GM12878 (cell line): ENCODE results near the gene ALG12. TPM values are rescaled to one million over a fixed set of nuclear protein-coding genes. Genes with fewer than 3 reads are reported as not detected.

Source experiments
- ATAC-seq: fragments of 200-7000 bp; cut with Tn5 transposase; 3 replicates; pipeline ENCODE4 v1.9.1; 2020; ENCODE audit warnings: mild to moderate bottlenecking, moderate library complexity
- BruUV-seq: library from RNA; stranded (reverse); fragments of 400-500 nt; replicated peaks from 2 replicates; lab custom pipeline; 2021; lab: Mats Ljungman, UMichigan
- CTCF ChIA-PET: fragments of 300-600 bp; sonication (Branson Sonifier 250); formaldehyde crosslinking; extraction: SDS; loops from one replicate; lab custom pipeline; 2021; ENCODE audit warnings: inconsistent platforms; lab: Yijun Ruan, JAX
- POLR2A ChIA-PET: fragments of 350-600 bp; formaldehyde crosslinking; extraction: SDS; loops from one replicate; lab custom pipeline; 2021; ENCODE audit warnings: inconsistent platforms; lab: Charles Lee
- RAD21 ChIA-PET: fragments of 300-600 bp; sonication (Branson Sonifier 250); formaldehyde crosslinking; loops from one replicate; lab custom pipeline; 2023; ENCODE audit warnings: antibody characterized with exemption; ENCODE audit not compliant: unreplicated experiment; lab: Charles Lee
- SMC1A ChIA-PET: fragments of 300-600 bp; sonication (Branson Sonifier 250); formaldehyde crosslinking; loops from one replicate; lab custom pipeline; 2023; ENCODE audit not compliant: unreplicated experiment, uncharacterized antibody; lab: Charles Lee
- DNase-seq: peaks from one replicate; pipeline ENCODE4 v3.0.0-alpha.2; 2011; ENCODE audit warnings: low read depth, low spot score
- FAIRE-seq: peaks from 3 replicates; lab custom pipeline; 2011; peaks lifted over from hg19 to GRCh38; lab: Jason Lieb, UNC
- H2AFZ ChIP-seq: 2 replicates; pipeline ENCODE4 v1.6.0; 2011; ENCODE audit warnings: low read depth, low read length, control low read depth; ENCODE audit not compliant: control insufficient read depth
- H3K27ac ChIP-seq: 2 replicates; pipeline ENCODE4 v1.5.1; 2011; ENCODE audit warnings: control low read depth; ENCODE audit not compliant: control insufficient read depth, insufficient read depth
- H3K27me3 ChIP-seq, 2 experiments: replicated peaks in 1 of 2; 2 replicates each; pipeline versions ENCODE4 v1.6.0 to v1.6.1; 2011; ENCODE audit warnings: low read length in 1 of 2; ENCODE audit not compliant: control insufficient read depth in 2 of 2, insufficient read depth in 2 of 2
- H3K36me3 ChIP-seq, 2 experiments: 2 replicates each; pipeline ENCODE4 v1.5.1; 2011; ENCODE audit warnings: low read length in 1 of 2; ENCODE audit not compliant: control insufficient read depth in 2 of 2, insufficient read depth in 2 of 2
- H3K4me1 ChIP-seq: 2 replicates; pipeline ENCODE4 v1.6.1; 2011; ENCODE audit warnings: mild to moderate bottlenecking, low read length, moderate library complexity, mixed read lengths; ENCODE audit not compliant: control insufficient read depth, insufficient read depth
- H3K4me2 ChIP-seq: 2 replicates; pipeline ENCODE4 v1.6.0; 2011; ENCODE audit warnings: control low read depth; ENCODE audit not compliant: control insufficient read depth, insufficient read depth
- H3K4me3 ChIP-seq: fragments of 200-600 bp; sonication (generic); 2 replicates; pipeline ENCODE4 v1.5.1; 2016
- H3K79me2 ChIP-seq: 2 replicates; pipeline ENCODE4 v1.6.0; 2011; ENCODE audit warnings: low read length; ENCODE audit not compliant: control insufficient read depth, insufficient read depth
- H3K9ac ChIP-seq: 2 replicates; pipeline ENCODE4 v1.8.0; 2011; ENCODE audit warnings: low read length, control low read depth, mixed read lengths; ENCODE audit not compliant: control insufficient read depth, insufficient read depth
- H3K9me3 ChIP-seq: replicated peaks from 3 replicates; pipeline ENCODE4 v1.5.1; 2011; ENCODE audit warnings: mild to moderate bottlenecking, low read length; ENCODE audit not compliant: control insufficient read depth, insufficient read depth
- H4K20me1 ChIP-seq: 2 replicates; pipeline ENCODE4 v1.6.0; 2011; ENCODE audit not compliant: control insufficient read depth, insufficient read depth
- CREB1 ChIP-seq: IDR thresholded peaks from 2 replicates; pipeline ENCODE4 v1.6.1; 2012; ENCODE audit warnings: low read depth, mild to moderate bottlenecking, inconsistent platforms
- EZH2 ChIP-seq: IDR thresholded peaks from 2 replicates; pipeline ENCODE4 v1.6.1; 2012; ENCODE audit warnings: low read depth, mild to moderate bottlenecking, control low read depth, inconsistent platforms, low read length, borderline replicate concordance; ENCODE audit not compliant: control insufficient read depth
- HDAC2 ChIP-seq: fragments of 200-600 bp; sonication (generic); IDR thresholded peaks from 2 replicates; pipeline ENCODE4 v1.6.1; 2017
- JUNB ChIP-seq: IDR thresholded peaks from 2 replicates; pipeline ENCODE4 v1.6.1; 2016; ENCODE audit warnings: antibody characterized with exemption, mild to moderate bottlenecking
- POLR2AphosphoS2 ChIP-seq: IDR thresholded peaks from 2 replicates; pipeline ENCODE4 v1.6.1; 2011; ENCODE audit warnings: low read depth, mild to moderate bottlenecking, low read length, improper control_type of control experiment, moderate library complexity
- SMARCA5 ChIP-seq: fragments of 450-650 bp; IDR thresholded peaks from 2 replicates; pipeline ENCODE4 v1.6.1; 2017; ENCODE audit warnings: mild to moderate bottlenecking
- SPI1 ChIP-seq: IDR thresholded peaks from 2 replicates; pipeline ENCODE4 v1.6.1; 2011; ENCODE audit warnings: low read depth, mild to moderate bottlenecking, low read length, moderate library complexity, borderline replicate concordance; ENCODE audit not compliant: insufficient read depth
- ZBED1 ChIP-seq: IDR thresholded peaks from 2 replicates; pipeline ENCODE4 v1.6.1; 2016; ENCODE audit warnings: borderline replicate concordance
- WGBS: methylation state at CpG from one replicate; pipeline ENCODE4 v1.1.6; 2016; ENCODE audit warnings: low lambda C conversion rate; ENCODE audit not compliant: insufficient replicate concordance, insufficient coverage; ENCODE audit errors: missing lambda C conversion rate; 5-methylcytosine and 5-hydroxymethylcytosine counted together
- in situ Hi-C: fragments of 300-500 bp; cut with MboI; formaldehyde crosslinking; loops from 9 replicates; pipeline ENCODE4 v1.14.3; 2018; ENCODE audit warnings: mixed read lengths
- intact Hi-C: fragments of 100-400 bp; cut with micrococcal nuclease; formaldehyde crosslinking; loops from one replicate; pipeline ENCODE4 v1.14.2; 2022; ENCODE audit not compliant: unreplicated experiment
- polyA plus RNA-seq, 11 experiments: library from polyadenylated mRNA; depleted of rRNA in 4 of 11; unstranded in 6 of 11; stranded (reverse) in 5 of 11; fragments of >200 nt; fragmentation: Nextera tagmentation in 4 of 11; fragmentation: Illumina TruSeq in 1 of 11; extraction: Ambion mirVana in 4 of 11; extraction: Trizol in 1 of 11; gene quantifications; 1 replicate in 1 of 11; 2 replicates in 10 of 11; pipeline versions ENCODE4 v1.2.1 to v1.2.3, GENCODE V29; 2011 to 2016; ENCODE audit warnings: inconsistent platforms in 2 of 11, missing spikeins in 2 of 11, low read depth in 1 of 11
- total RNA-seq, 4 experiments: library from RNA; depleted of rRNA in 3 of 4; stranded (reverse); fragments of >200 nt in 3 of 4; fragmentation: Illumina TruSeq in 1 of 4; extraction: Trizol in 1 of 4; gene quantifications; 2 replicates each; pipeline versions ENCODE4 v1.2.1 to v1.2.3, GENCODE V29; 2013 to 2021
- TF ChIP-seq, protein P1 (sequence below): IDR thresholded peaks from 2 replicates; pipeline ENCODE4 v1.6.1; 2011; ENCODE audit warnings: low read depth, low read length, improper control_type of control experiment, borderline replicate concordance
- TF ChIP-seq, protein P2 (sequence below): fragments of 450-650 bp; IDR thresholded peaks from 2 replicates; pipeline ENCODE4 v1.6.1; 2017; ENCODE audit warnings: low read depth, mild to moderate bottlenecking, moderate library complexity
- TF ChIP-seq, protein P3 (sequence below): fragments of 150-350 bp; IDR thresholded peaks from 2 replicates; pipeline ENCODE4 v1.6.1; 2016; ENCODE audit warnings: low read depth, low read length
- TF ChIP-seq, protein P4 (sequence below): fragments of 450-650 bp; IDR thresholded peaks from 2 replicates; pipeline ENCODE4 v1.6.1; 2017; ENCODE audit warnings: mild to moderate bottlenecking

The ALG12 gene
- total and polyA plus RNA-seq, 10 of the 15 experiments (the other 5 are each of a cell fraction or from before 2014, with no cell fraction given) = 0.22 to 23.4 (median 6.6) TPM

DNA sequence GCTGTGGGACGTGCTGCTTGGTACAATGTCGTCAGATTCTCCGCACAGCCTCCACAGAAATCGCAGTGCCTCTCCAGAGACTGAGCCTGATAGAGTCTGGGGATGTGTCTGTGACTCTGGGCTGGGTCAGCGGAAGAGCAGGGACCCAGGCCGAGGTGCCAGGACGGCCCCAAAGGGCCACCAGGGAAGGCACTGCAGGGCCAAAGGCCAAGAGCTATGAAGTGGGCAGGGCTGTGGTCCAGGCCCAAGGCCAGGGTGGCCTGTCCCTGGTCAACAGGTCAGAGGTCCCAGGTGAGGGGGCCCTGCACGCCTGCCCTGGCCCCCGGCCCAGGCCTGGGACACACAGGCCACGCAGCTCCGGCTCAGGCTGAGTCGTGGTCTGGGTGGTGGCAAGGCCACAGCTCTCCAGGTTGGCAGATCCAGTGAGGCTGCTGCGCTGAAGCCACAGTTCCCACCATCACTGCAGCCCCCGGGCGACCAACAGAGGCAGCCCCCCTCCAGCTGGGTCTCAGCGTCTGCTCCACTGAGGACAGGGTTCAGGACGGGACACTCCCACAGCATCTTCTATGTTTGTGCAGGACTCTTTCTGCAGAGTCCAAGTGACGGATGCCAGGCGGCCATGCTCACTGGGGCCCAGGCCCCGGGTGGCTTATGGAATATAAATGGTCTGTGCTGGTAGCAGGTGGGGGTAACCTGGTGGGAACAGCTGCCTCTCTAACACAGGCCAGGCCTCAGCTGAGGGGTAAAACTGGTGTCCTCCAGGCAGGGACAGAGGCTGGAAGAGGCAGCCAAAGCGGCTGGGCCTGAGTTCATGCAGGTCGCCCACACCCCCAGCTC lies 37.6 kb upstream of the ALG12 start:
- CTCF ChIA-PET = interaction anchor here (1.2 kb wide), 1 partner anchor 25 kb away, joined by 4 read pairs; no protein-coding TSS in a partner anchor
- no TSS peak for BruUV-seq
- no peak overlapping the region for H3K4me2 ChIP-seq
- TF ChIP-seq, protein P1, sequence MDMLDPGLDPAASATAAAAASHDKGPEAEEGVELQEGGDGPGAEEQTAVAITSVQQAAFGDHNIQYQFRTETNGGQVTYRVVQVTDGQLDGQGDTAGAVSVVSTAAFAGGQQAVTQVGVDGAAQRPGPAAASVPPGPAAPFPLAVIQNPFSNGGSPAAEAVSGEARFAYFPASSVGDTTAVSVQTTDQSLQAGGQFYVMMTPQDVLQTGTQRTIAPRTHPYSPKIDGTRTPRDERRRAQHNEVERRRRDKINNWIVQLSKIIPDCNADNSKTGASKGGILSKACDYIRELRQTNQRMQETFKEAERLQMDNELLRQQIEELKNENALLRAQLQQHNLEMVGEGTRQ = no peak
- TF ChIP-seq EZH2 = no peak
- no peak for TF ChIP-seq CREB1
- TF ChIP-seq HDAC2 = no peak
- no peak for TF ChIP-seq JUNB
- TF ChIP-seq, protein P2, sequence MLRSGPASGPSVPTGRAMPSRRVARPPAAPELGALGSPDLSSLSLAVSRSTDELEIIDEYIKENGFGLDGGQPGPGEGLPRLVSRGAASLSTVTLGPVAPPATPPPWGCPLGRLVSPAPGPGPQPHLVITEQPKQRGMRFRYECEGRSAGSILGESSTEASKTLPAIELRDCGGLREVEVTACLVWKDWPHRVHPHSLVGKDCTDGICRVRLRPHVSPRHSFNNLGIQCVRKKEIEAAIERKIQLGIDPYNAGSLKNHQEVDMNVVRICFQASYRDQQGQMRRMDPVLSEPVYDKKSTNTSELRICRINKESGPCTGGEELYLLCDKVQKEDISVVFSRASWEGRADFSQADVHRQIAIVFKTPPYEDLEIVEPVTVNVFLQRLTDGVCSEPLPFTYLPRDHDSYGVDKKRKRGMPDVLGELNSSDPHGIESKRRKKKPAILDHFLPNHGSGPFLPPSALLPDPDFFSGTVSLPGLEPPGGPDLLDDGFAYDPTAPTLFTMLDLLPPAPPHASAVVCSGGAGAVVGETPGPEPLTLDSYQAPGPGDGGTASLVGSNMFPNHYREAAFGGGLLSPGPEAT = no peak
- no peak for TF ChIP-seq POLR2AphosphoS2
- TF ChIP-seq SPI1 = no peak
- no peak for TF ChIP-seq ZBED1
- TF ChIP-seq, protein P3, sequence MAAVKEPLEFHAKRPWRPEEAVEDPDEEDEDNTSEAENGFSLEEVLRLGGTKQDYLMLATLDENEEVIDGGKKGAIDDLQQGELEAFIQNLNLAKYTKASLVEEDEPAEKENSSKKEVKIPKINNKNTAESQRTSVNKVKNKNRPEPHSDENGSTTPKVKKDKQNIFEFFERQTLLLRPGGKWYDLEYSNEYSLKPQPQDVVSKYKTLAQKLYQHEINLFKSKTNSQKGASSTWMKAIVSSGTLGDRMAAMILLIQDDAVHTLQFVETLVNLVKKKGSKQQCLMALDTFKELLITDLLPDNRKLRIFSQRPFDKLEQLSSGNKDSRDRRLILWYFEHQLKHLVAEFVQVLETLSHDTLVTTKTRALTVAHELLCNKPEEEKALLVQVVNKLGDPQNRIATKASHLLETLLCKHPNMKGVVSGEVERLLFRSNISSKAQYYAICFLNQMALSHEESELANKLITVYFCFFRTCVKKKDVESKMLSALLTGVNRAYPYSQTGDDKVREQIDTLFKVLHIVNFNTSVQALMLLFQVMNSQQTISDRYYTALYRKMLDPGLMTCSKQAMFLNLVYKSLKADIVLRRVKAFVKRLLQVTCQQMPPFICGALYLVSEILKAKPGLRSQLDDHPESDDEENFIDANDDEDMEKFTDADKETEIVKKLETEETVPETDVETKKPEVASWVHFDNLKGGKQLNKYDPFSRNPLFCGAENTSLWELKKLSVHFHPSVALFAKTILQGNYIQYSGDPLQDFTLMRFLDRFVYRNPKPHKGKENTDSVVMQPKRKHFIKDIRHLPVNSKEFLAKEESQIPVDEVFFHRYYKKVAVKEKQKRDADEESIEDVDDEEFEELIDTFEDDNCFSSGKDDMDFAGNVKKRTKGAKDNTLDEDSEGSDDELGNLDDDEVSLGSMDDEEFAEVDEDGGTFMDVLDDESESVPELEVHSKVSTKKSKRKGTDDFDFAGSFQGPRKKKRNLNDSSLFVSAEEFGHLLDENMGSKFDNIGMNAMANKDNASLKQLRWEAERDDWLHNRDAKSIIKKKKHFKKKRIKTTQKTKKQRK = no peak
- no peak for TF ChIP-seq SMARCA5
- TF ChIP-seq, protein P4, sequence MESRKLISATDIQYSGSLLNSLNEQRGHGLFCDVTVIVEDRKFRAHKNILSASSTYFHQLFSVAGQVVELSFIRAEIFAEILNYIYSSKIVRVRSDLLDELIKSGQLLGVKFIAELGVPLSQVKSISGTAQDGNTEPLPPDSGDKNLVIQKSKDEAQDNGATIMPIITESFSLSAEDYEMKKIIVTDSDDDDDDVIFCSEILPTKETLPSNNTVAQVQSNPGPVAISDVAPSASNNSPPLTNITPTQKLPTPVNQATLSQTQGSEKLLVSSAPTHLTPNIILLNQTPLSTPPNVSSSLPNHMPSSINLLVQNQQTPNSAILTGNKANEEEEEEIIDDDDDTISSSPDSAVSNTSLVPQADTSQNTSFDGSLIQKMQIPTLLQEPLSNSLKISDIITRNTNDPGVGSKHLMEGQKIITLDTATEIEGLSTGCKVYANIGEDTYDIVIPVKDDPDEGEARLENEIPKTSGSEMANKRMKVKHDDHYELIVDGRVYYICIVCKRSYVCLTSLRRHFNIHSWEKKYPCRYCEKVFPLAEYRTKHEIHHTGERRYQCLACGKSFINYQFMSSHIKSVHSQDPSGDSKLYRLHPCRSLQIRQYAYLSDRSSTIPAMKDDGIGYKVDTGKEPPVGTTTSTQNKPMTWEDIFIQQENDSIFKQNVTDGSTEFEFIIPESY = no peak

More for the DNA sequence above, 37.6 kb upstream of the ALG12 start:
- Histone ChIP-seq H3K79me2 (peaks cover 7% of the 10 kb centered on the region; the same call in 1 of the 2 replicates), H3K9ac (no peak overlapping the region), H2AFZ (no peak overlapping the region), H3K4me1 (peaks cover 8% of the 10 kb centered on the region), H3K9me3 (no peaks in the 10 kb centered on the region), H3K27me3 (no peaks in the 10 kb centered on the region), H3K4me3 (no peak overlapping the region), H3K36me3 (no peaks in the 10 kb centered on the region), H4K20me1 (no peaks in the 10 kb centered on the region), H3K27ac (no peak overlapping the region)
- ChIA-PET RAD21 (no interaction called here), POLR2A (interaction anchor here (0.6 to 0.8 kb wide), 2 partner anchors 9 to 340 kb away, joined by 4 to 7 read pairs; no protein-coding TSS in a partner anchor), SMC1A (no interaction called here)
- in situ Hi-C loops (no loop called here), intact Hi-C loops (no loop called here)
- WGBS = 63% methylated on average over 22 of the region's 22 CpGs
- FAIRE-seq (no peak), DNase-seq (no peak), ATAC-seq (no peak)
